Stimulated activated CD4-positive, alpha-beta T cell treated with anti-CD3 and anti-CD28 coated beads, Interleukin-15, amount 100 ng/mL, for 1 hour (primary cell): ENCODE results near the gene NF2.
"Not testable (repeated sequence)": the region's sequence is repeated elsewhere in the genome, so short reads cannot be mapped to it uniquely, and the experiment has no call there.

Experiments
- DNase-seq, 2 donors: peaks; one replicate each; pipeline ENCODE4 v3.0.0-alpha.2; 2020; ENCODE audit warnings: low read depth in 1 of 2, low spot score in 1 of 2

NF2 gene

DNA sequence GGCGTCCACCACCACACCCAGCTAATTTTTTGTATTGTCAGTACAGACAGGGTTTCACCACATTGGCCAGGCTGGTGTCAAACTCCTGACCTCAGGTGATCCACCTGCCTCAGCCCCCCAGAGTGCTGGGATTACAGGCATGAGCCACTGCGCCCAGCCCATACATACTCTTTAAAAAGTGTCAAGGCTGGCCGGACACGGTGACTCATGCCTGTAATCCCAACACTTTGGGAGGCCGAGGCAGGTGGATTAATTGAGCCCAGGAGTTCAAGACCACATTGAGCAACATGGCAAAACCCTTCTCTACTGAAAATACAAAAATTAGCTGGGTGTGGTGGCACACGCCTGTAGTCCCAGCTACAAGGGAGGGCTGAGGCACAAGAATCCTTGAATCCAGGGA is 9.0 kb upstream of the NF2 start:
- DNase-seq = not testable (repeated sequence)

DNA sequence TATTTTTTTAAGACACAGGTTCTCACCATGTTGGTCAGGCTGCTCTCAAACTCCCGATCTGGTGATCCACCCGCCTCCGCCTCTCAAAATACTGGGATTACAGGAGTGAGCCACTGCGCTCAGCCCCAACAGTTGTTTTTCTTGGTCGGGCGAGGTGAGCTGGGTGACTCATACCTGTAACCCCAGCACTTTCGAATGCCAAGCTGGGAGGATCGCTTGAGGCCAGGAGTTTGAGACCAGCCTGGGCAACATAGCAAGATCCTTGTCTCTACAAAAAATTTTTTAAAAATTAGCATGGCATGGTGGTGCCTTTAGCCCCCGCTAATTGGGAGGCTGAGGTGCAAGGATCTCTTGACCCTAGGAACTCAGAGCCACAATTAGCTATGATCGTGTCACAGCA is 7.0 kb upstream of the NF2 start:
- no peak for DNase-seq

GRCh38 chr22:29597871-29598683 is 5.4 kb upstream of the NF2 start:
- not testable (repeated sequence) for DNase-seq

- DNase-seq = no peak
Observed at GRCh38 chr22:29598684-29599020, 4.8 kb upstream of the NF2 start.

DNA sequence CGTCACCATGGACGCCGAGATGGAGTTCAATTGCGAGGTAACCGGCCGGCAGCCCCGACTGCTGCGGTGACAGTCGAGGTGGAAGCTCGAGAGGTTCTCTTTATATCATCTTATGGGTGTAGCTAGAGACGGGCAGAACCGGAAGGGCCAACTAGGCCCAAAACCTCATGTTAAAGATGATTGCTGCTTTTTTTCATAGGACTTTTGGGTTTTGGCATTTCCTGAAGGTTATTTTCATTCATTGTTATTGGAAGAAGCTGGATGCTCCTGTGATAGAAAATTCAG is 585 bp downstream of the NF2 start:
- DNase-seq = no peak

- DNase-seq = no peak
Observed at GRCh38 chr22:29605527-29605850, 2.1 kb downstream of the NF2 start.

GRCh38 chr22:29606320-29606719 is 2.9 kb downstream of the NF2 start:
- DNase-seq = no peak

- DNase-seq = no peak
Observed at GRCh38 chr22:29607426-29607825, 4.0 kb downstream of the NF2 start.

DNA sequence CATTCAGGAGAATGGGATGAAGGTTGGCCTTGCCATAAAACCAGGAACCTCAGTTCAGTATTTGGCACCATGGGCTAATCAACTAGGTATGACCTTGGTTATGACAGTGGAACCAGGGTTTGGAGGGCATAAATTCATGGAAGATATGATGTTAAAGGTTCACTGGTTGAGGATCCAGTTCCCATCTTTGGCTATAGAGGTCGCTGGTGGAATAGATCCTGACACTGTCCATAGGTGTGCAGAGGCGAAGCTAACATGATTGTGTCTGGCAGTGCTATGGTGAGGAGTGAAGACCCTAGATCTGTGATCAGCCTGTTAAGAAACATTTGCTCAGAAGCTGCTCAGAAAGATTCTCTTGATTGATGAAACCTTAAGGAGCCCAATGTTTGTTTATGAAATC is 5.7 kb downstream of the NF2 start:
- DNase-seq = no peak

GRCh38 chr22:29610780-29611179 is 7.3 kb downstream of the NF2 start:
- DNase-seq = no peak

DNA sequence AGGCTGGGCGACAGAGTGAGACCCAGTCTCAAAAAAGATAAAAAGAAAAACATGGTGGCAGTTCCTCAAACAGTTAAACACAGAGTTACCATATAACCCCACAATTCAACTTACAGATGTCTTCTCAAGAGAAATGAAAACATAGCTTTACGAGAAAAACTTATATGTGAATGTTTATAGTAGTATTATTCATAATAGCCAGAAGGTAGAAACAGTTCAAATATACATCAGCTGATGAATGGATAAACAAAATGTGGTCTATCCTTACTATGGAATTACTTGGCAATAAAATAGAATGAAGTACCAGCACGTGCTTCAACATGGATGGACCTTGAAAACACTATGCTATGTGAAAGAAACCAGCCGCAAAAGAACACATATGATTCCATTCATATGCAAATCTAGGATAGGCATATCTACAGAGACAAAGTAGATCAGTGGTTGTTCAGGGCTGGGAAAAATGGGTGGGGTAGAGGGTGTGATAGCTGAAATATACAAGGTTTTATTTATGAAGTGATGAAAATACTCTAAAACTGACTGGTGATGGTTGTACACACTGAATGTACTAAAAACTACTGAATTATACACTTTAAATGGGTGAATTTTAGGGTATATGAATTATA is 12.4 kb downstream of the NF2 start:
- DNase-seq = no peak

- no peak for DNase-seq
Observed at GRCh38 chr22:29617922-29618629, 14.6 kb downstream of the NF2 start.

GRCh38 chr22:29621761-29622526 is 18.5 kb downstream of the NF2 start:
- no peak for DNase-seq

GRCh38 chr22:29623059-29623458 is 19.6 kb downstream of the NF2 start:
- no peak for DNase-seq

DNA sequence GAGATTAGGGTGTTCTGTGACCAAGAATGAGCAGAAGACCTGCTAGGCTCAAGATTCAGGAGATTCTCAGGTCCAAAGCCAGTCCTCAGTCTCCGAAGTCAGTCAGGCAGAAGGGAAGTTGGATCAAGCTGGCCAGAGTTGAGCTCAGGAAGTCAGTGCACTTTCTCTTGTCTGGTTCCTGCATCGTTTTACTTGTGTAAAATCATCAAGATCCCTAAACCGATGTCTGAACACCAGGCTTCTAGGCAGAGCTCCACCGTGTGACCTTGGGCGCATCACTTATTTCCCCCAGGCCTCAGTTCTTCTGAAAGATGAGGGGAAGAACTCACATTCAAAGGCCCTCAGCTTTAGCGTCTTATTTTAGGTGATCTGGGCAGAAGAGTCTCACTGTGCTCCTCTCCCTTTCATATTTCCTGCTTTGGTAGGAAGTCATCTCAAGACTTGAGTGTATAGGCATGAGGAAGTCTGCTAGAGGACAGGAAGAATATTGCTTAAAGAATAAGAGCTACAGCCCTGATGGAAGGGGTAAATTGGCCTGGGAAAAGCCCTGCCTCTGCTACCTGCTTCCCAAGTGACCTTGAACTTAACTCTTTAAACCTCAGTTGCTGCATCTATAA is 20.2 kb downstream of the NF2 start:
- DNase-seq = no peak

DNA sequence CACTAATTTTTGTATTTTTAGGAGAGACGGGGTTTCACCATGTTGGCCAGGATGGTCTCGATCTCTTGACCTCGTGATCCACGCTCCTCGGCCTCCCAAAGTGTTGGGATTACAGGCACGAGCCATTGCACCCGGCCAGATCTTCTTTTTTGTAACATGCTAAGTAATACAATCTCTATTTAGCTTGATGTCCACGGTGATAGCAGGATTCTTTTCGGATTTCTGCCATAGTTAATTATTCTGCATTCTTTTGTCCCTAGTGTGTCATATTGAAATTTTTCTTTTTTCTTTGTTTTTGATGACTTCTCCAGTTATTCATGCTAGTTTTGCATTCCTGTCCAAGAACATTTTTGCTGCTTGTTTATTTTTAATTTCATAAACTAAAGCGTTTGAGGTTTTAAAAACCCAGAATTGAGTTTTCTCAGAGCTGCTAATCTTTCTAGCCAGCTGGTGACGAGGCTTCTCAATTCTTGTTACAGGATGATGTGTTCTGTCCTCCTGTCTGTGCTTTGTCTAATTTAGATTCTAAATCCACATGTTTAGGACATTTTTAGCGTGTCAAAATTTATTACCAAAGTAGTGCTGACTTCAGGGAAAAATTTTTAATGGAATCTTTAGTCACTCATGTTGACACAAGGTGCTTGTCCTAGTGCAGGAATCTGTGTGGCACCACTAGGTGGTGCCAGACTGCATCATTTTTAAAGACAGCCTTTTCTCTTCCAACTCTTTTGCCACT is 21.8 kb downstream of the NF2 start:
- DNase-seq = no peak

- no peak for DNase-seq
Observed at GRCh38 chr22:29626497-29627195, 23.2 kb downstream of the NF2 start.

DNA sequence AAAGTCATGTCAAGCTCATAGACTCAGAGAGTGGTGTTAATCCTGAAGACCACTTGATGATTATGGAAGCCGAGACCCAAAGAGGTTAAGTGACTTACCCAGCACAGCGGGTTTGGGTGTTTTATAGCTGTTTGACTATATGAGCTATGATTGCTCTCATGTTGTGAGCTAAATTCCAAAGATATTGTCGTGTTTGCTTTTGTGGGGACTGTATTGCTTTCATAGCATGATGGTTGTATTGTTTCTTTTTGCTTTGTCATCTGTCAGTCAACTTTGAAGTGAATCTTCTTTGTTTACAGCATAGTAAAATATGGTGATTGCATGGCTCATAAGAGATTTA is 23.7 kb downstream of the NF2 start:
- no peak for DNase-seq

- DNase-seq = no peak
Observed at GRCh38 chr22:29628996-29629902, 25.8 kb downstream of the NF2 start.
